GM12801 (cell line): ENCODE measurements around the gene PAAF1.

Source experiments
- CTCF ChIP-seq: IDR thresholded peaks from one replicate; pipeline ENCODE4 v1.5.1; 2011; ENCODE audit warnings: control low read depth; ENCODE audit not compliant: insufficient read length; ENCODE audit errors: extremely low read depth

The PAAF1 gene

GRCh38 chr11:73939096-73939495, 62.3 kb downstream of the PAAF1 start:
- TF ChIP-seq CTCF = no peak

DNA sequence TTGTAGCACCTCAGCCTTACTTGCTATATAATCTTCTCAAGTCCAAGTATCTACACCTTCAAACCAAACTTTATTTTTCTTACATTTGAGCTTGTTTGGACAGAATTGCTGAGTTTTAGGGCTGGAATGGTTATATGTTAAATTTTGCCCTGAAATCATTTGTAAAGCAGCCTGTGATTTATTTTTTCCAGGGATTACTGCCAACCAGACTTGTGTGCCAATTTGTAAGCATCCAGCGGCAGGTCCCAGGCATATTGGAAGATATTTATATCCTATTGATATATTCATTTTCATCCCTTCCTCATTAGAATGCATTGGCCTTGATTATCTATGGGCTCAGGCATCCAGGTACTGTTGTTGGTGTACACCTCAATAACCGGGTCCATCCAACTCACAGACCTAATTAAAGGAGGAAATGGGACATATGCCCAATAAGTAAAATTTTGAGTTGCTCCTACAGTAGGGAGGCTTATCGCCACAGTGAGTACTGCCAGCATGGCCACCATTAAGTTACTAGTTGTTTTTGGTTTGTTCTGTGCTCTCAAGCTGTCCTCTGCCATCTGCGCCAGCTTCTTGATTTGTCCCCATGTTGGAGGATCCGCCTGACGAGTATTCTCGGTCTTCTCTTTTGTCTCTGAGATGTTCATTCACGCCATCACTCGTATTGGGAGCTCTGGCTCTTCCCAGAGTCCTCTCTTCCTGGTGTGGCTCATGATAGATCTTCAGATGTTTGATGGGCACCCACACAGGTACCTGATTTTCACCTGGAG, 64.2 kb downstream of the PAAF1 start:
- TF ChIP-seq CTCF = no peak

GRCh38 chr11:73942010-73942409, 65.2 kb downstream of the PAAF1 start:
- no peak for TF ChIP-seq CTCF

DNA sequence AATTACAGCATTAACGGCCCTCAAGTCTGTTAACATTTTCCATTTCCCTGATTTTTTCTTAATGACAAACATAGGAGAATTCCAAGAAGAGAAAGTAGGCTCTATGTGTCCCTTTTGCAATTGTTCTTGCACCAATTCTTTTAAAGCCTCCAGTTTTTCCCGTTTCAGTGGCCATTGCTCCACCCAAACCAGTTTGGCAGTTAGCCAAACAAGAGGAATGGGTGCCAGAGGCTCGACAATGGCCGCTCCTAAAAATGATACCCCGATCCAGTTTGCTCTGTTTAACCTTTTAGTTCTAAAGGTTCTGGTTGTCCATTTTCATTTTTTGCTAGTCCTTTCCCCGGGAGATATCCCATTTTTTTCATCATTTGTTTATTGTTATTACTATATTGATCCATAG, 67.3 kb downstream of the PAAF1 start:
- TF ChIP-seq CTCF = no peak

GRCh38 chr11:73944901-73945300, 68.1 kb downstream of the PAAF1 start:
- TF ChIP-seq CTCF = no peak

GRCh38 chr11:73945396-73945795, 68.6 kb downstream of the PAAF1 start:
- no peak for TF ChIP-seq CTCF

DNA sequence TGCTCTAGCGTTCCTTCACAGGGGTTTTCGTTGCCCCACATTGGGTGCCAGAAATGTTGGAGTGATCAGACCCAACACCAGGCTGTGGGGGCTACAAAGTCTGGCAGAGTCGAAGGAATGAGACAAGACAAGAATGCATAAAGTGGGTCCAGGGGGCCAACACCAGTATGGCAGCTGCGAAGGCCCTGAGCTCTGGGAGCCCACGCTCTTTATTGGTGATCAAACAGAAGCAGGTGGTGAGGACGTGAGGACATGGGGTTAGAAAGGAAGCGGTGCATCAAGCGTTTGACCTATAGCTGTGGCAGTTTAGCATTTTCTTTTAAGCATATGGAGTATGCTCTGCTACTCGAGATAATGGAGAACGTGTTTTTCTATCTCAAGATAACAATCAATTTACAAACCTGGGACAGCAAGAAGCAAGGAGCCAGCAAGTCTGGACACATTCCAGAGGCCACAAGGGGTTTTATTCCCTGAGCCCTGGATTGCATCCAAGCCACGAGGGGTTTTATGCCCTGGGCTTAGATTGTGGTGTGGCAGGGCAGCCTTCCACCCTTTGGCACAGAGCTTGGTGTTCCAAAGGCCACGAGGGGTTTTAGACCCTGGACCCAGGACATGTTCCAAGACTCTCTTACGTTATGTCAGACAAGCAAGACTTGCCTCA, 70.1 kb downstream of the PAAF1 start:
- TF ChIP-seq CTCF = no peak
